Small intestine (tissue), 16 donors: ENCODE data around the gene NLK. TPM values are rescaled to one million over a fixed set of nuclear protein-coding genes. Genes with fewer than 3 reads are reported as not detected.

Experiments used
- DNase-seq, 2 donors: peaks; one replicate each; pipeline versions ENCODE4 v3.0.0 to v3.0.0-alpha.2; 2013
- FAIRE-seq: peaks from 2 replicates; lab custom pipeline; 2012; peaks lifted over from hg19 to GRCh38; lab: Jason Lieb, UNC
- H3K27ac ChIP-seq, 3 donors: one replicate each; pipeline ENCODE4 v1.5.1; 2013; ENCODE audit warnings: low read length in 2 of 3, mild to moderate bottlenecking in 2 of 3, control low read depth in 1 of 3, inconsistent platforms in 1 of 3, low read depth in 1 of 3, moderate library complexity in 1 of 3
- H3K27me3 ChIP-seq, 3 donors: one replicate each; pipeline ENCODE4 v1.6.1; 2013; ENCODE audit warnings: low read length in 3 of 3, inconsistent platforms in 1 of 3; ENCODE audit not compliant: control insufficient read depth in 3 of 3, insufficient read depth in 3 of 3
- H3K36me3 ChIP-seq, 3 donors: one replicate each; pipeline ENCODE4 v1.6.1; 2013; ENCODE audit warnings: low read length in 3 of 3, inconsistent platforms in 1 of 3, low read depth in 1 of 3, mild to moderate bottlenecking in 1 of 3, moderate library complexity in 1 of 3; ENCODE audit not compliant: control insufficient read depth in 3 of 3, insufficient read depth in 2 of 3
- H3K4me1 ChIP-seq, 3 donors: one replicate each; pipeline ENCODE4 v1.6.1; 2013; ENCODE audit warnings: low read length in 2 of 3, inconsistent platforms in 1 of 3, low read depth in 1 of 3, mild to moderate bottlenecking in 1 of 3, moderate library complexity in 1 of 3; ENCODE audit not compliant: control insufficient read depth in 3 of 3, insufficient read depth in 2 of 3
- H3K4me3 ChIP-seq, 3 donors: one replicate each; pipeline ENCODE4 v1.5.1; 2013; ENCODE audit warnings: low read length in 3 of 3, control low read depth in 1 of 3, inconsistent platforms in 1 of 3, low read depth in 1 of 3, mild to moderate bottlenecking in 1 of 3, moderate library complexity in 1 of 3
- H3K9me3 ChIP-seq, 2 donors: one replicate each; pipeline ENCODE4 v1.6.1; 2013; ENCODE audit warnings: low read depth in 1 of 2, low read length in 1 of 2; ENCODE audit not compliant: control insufficient read depth in 2 of 2, insufficient read depth in 1 of 2
- WGBS, 3 donors: extraction: QIAGEN DNeasy Blood & Tissue Kit; methylation state at CpG; one replicate each; pipeline ENCODE4 v1.1.7; 2013; 5-methylcytosine and 5-hydroxymethylcytosine counted together
- long read RNA-seq, 10 donors: transcript quantifications; one replicate each; lab custom pipeline, GENCODE V29; 2026
- polyA plus RNA-seq, 4 donors: library from polyadenylated mRNA; stranded (reverse) in 3 of 4; unstranded in 1 of 4; fragments of 200-250 nt in 3 of 4; fragments of 120-200 nt in 1 of 4; gene quantifications; one replicate each; pipeline versions ENCODE4 v1.2.1 to v1.2.3, GENCODE V29; 2013
- donor health status: healthy with polysubstance abuse.
- donor health status: control.
- donor health status: control.
- donor health status: Bipolar disorder and iron deficiency.
- donor health status: healthy.

NLK gene
- 10 to 100 TPM in 2 of 4 donors, 1 to 10 TPM in 2; 7.0 to 13.3 (median 10.0) TPM for polyA plus RNA-seq
- long read RNA-seq, donor 1 = 0 reads
- long read RNA-seq, donor 2 = 0 reads
- long read RNA-seq, donor 3, full-length matches to known transcripts = 4 of 4 reads
- long read RNA-seq, donor 3, partial matches to known transcripts = 0 of 4 reads
- long read RNA-seq, donor 3, other reads (novel, unspliced or antisense) = 0 of 4 reads
- long read RNA-seq, donor 4 = 0 reads
- long read RNA-seq, donor 5 = 0 reads
- long read RNA-seq, donor 6, partial matches to known transcripts = 0 of 1 reads
- long read RNA-seq, donor 6, other reads (novel, unspliced or antisense) = 0 of 1 reads
- long read RNA-seq, donor 7, full-length matches to known transcripts = 8 of 15 reads
- long read RNA-seq, donor 7, partial matches to known transcripts = 7 of 15 reads
- long read RNA-seq, donor 7, other reads (novel, unspliced or antisense) = 0 of 15 reads
- long read RNA-seq, donor 8 = 0 reads
- long read RNA-seq, donor 9 = 0 reads
- long read RNA-seq, donor 10 = 0 reads

DNA sequence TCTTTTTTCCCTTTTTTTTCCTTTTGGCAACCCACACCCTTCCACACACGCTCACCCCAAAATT, at the start of gene NLK:
Gene NLK, plus strand, starts transcription at position 21 of the 64 bp plus-strand sequence. CDS start 197 bp downstream, outside the sequence.
- FAIRE-seq = no peak
- Histone ChIP-seq H3K4me3 (peak within 1 kb of the TSS; percentile 71 to 90 (median 83)), H3K36me3 (no peaks in the 10 kb centered on the region), H3K4me1 (peaks cover 0 to 20% (median 8%) of the 10 kb centered on the region in 3 donors), H3K9me3 (no peaks in the 10 kb centered on the region), H3K27ac (peak within 1 kb of the TSS; percentile 42 to 84 (median 61)), H3K27me3 (no peaks in the 10 kb centered on the region)
- WGBS, 3 donors = 71 to 85% (median 75%) methylated on average over 1 of the region's 1 CpG
- DNase-seq = no peak

DNA sequence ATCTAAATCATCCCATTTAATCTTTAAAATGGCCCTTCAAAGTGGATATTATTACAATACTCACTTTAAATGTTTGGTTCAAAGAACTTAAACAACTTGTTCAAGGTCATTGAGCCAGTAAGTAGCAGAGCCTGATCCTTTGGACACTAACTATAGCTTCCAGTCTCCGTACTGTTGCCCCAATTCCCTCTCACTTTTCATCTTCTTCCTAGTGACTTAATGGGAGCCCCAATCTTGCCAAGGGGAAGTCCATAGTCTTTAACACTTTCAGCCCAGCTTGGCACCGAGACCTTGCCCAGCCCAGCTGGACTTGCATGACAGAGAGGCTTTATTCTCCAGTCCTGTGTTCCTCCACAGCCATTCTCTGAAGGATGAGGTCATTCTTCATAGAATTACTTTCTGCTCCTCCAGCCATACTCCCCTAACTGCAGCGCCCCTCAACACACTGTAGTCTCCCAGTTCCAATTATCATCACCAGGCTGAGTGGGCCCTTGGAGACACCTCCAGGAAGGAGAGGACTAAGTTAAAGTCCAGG, 49.2 kb upstream of the NLK start:
- WGBS, 3 donors = 75 to 85% (median 75%) methylated on average over 3 of the region's 3 CpGs
- DNase-seq = no peak
- no peaks in the 10 kb centered on the region for H3K36me3 ChIP-seq
- no peak overlapping the region for H3K27ac ChIP-seq
- H3K4me3 ChIP-seq = no peak overlapping the region
- FAIRE-seq = no peak
- no peaks in the 10 kb centered on the region for H3K4me1 ChIP-seq
- no peaks in the 10 kb centered on the region for H3K9me3 ChIP-seq
- H3K27me3 ChIP-seq = peaks cover 0 to 4% (median 2%) of the 10 kb centered on the region in 3 donors

DNA sequence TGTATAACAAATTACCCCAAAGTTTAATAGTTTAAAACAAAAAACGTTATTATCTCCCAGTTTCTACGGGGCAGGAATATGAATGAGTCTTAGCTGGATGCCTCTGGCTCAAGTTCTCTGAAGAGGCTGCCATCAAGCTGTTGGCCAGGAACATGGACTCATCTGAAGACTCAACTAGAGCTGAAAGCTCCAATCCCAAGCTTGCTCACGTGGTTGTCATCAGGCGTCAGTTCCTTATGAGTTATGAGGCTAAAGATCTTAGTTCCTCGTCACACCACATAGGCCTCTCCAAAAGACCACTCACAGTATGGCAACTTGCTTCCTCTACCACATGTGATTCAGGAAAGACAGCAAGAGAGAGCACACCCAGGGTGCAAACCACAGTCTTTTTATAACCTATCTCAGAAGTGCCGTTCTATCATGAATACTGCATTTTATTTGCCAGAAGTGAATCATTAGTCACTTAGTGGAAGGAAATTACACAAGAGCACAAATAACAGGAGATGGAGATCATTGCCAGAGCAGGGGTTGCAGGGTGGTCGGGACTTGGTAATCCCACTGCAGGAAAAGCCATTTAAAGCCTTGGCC, 48.7 kb upstream of the NLK start:
- DNase-seq (no peak), FAIRE-seq (no peak)
- Histone ChIP-seq H3K27ac (no peak overlapping the region), H3K9me3 (no peaks in the 10 kb centered on the region), H3K36me3 (no peaks in the 10 kb centered on the region), H3K4me1 (no peaks in the 10 kb centered on the region), H3K4me3 (no peak overlapping the region), H3K27me3 (peaks cover 0 to 4% (median 2%) of the 10 kb centered on the region in 3 donors)
- WGBS, 3 donors = 77 to 87% (median 81%) methylated on average over 7 of the region's 7 CpGs

DNA sequence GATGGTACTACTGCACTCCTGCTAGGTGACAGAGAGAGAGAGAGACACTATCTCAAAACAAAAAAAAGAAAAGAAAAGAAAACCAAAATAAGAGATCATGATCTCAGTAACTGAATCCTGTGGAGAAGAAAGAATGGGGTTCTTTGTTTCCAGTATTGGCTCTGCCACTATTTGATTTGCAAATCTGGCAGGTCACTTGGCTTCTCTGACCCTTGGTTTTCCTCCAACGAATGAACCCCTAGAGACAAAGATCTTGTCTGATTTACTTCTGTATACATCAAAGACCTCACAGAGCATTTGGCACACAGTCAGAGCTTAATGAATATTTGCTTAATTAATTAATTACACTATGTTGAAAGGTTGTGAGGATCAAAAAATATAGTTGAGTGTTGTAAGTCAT, 47.9 kb upstream of the NLK start:
- H3K27me3 ChIP-seq = peaks cover 0 to 4% (median 2%) of the 10 kb centered on the region in 3 donors
- no peaks in the 10 kb centered on the region for H3K36me3 ChIP-seq
- WGBS, 3 donors = 9 to 13% (median 10%) methylated on average over 1 of the region's 1 CpG
- H3K4me1 ChIP-seq = no peaks in the 10 kb centered on the region
- H3K9me3 ChIP-seq = no peaks in the 10 kb centered on the region
- no peak overlapping the region for H3K27ac ChIP-seq
- FAIRE-seq = no peak
- no peak for DNase-seq
- H3K4me3 ChIP-seq = no peak overlapping the region

DNA sequence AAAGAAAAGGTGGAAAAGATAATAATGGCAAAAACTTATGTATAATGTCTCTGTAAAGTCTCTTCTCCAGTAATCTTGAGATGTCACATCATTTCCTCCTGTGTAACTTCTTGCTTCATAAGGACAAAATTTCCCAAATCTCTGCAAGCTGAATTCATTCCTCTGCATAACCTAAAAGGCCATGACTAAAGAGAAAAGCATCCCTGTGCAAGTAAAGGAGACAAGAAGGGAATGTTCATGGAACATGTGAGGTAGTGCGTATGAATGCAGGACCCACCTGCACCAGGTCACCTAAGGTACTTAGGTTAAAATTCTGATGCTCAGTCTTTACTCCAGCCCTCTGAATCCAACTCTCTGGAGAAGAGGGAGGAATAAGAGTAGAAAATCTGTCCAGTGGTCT, 46.9 kb upstream of the NLK start:
- Histone ChIP-seq H3K4me3 (no peak overlapping the region), H3K4me1 (no peaks in the 10 kb centered on the region), H3K27ac (no peak overlapping the region), H3K9me3 (no peaks in the 10 kb centered on the region), H3K36me3 (no peaks in the 10 kb centered on the region), H3K27me3 (peaks cover 0 to 4% (median 2%) of the 10 kb centered on the region in 3 donors)
- FAIRE-seq (no peak), DNase-seq (no peak)
- WGBS, 3 donors = 4 to 57% (median 31%) methylated on average over 1 of the region's 1 CpG

- no peak overlapping the region for H3K4me3 ChIP-seq
- FAIRE-seq (no peak), DNase-seq (no peak)
- H3K4me1 ChIP-seq = no peaks in the 10 kb centered on the region
- no peak overlapping the region for H3K27ac ChIP-seq
- no peaks in the 10 kb centered on the region for H3K36me3 ChIP-seq
- H3K9me3 ChIP-seq = no peaks in the 10 kb centered on the region
- WGBS, 3 donors = 58 to 63% (median 61%) methylated on average over 12 of the region's 12 CpGs
- H3K27me3 ChIP-seq = peaks cover 0 to 4% (median 2%) of the 10 kb centered on the region in 3 donors
These were observed 46.1 kb upstream of the NLK start for GRCh38 chr17:27996202-27997043.

DNA sequence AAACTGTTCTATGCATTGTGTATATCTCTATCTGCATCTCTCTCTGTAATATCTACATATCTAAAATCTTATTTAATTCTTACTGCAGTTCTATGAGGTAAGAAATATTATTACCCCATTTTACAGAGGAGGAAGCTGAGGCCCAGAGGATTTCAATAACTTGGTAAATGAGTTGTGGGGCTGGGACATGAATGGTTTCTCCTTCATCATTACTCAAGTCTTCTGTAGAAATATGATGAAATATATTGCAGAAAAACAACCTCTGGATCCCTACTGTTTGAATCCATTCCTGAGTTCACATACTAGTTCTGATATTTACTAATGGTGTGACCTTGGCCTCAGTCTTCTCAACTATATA, 45.5 kb upstream of the NLK start:
- FAIRE-seq (no peak), DNase-seq (no peak)
- Histone ChIP-seq H3K36me3 (no peaks in the 10 kb centered on the region), H3K27me3 (peaks cover 0 to 4% (median 2%) of the 10 kb centered on the region in 3 donors), H3K27ac (no peak overlapping the region), H3K9me3 (no peaks in the 10 kb centered on the region), H3K4me3 (no peak overlapping the region), H3K4me1 (no peaks in the 10 kb centered on the region)

DNA sequence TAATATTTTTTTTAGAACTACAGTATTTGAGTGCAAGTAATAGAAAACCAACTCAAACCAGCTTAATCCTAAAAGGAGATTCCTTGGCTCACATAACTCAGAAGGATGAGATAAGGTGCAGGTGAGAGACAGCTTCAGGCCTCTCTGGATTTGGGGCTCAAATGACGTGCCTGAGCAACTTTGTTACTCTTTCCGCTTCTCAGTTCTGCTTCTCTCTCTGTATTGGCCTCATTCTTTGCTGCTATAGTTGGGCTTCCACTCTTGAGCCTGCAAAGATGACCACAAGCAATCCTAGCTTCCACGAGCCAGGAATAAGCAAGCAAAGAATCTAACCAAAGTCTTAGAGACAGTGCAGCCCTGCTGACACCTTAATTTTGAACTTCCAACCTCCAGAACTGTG, 45.0 kb upstream of the NLK start:
- peaks cover 0 to 4% (median 2%) of the 10 kb centered on the region in 3 donors for H3K27me3 ChIP-seq
- FAIRE-seq = no peak

More for the DNA sequence above, 45.0 kb upstream of the NLK start:
- Histone ChIP-seq H3K27ac (no peak overlapping the region), H3K4me3 (no peak overlapping the region), H3K36me3 (no peaks in the 10 kb centered on the region), H3K9me3 (no peaks in the 10 kb centered on the region), H3K4me1 (no peaks in the 10 kb centered on the region)
- 82 to 87% (median 84%) methylated on average over 3 of the region's 3 CpGs for WGBS, 3 donors
- no peak for DNase-seq
